Mucosa of descending colon (tissue), 3 donors: ENCODE data around the gene MYOG. TPM values are rescaled to one million over a fixed set of nuclear protein-coding genes. Genes with fewer than 3 reads are reported as not detected.

Source experiments
- ATAC-seq: fragments of 200-7000 bp; cut with Tn5 transposase; one replicate; pipeline ENCODE4 v1.9.1; 2020; ENCODE audit warnings: mild to moderate bottlenecking, moderate library complexity
- DNase-seq, 3 donors: peaks; one replicate each; pipeline ENCODE4 v3.0.0-alpha.2; 2020
- H3K36me3 ChIP-seq: fragments of 200-600 bp; one replicate; pipeline ENCODE4 v1.8.0; 2021; ENCODE audit warnings: low read depth, mild to moderate bottlenecking
- H3K4me1 ChIP-seq: fragments of 200-600 bp; one replicate; pipeline ENCODE4 v1.8.0; 2021; ENCODE audit warnings: low read depth, mild to moderate bottlenecking
- H3K4me3 ChIP-seq: fragments of 200-600 bp; one replicate; pipeline ENCODE4 v1.8.0; 2021; ENCODE audit warnings: mild to moderate bottlenecking
- H3K9me3 ChIP-seq: fragments of 200-600 bp; one replicate; pipeline ENCODE4 v1.8.0; 2021; ENCODE audit warnings: mild to moderate bottlenecking
- intact Hi-C, 2 donors: fragments of 100-400 bp; cut with DNase I in 1 of 2; cut with micrococcal nuclease in 1 of 2; formaldehyde crosslinking; loops; one replicate each; pipeline versions ENCODE4 v1.11.0 to v1.11.1; 2022; cut with DNase I, micrococcal nuclease
- total RNA-seq, 3 donors: library from RNA; stranded (reverse); fragmentation: NEBNext Ultra II Directional in 2 of 3; extraction: Animal tissue kit (Norgen Biotek cat#: 25700) in 2 of 3; gene quantifications; one replicate each; pipeline versions ENCODE4 v1.2.1 to v1.2.4, GENCODE V29; 2021 to 2023
- TF ChIP-seq, protein P1 (sequence below): fragments of 200-600 bp; IDR thresholded peaks from one replicate; pipeline ENCODE4 v1.8.0; 2022; ENCODE audit warnings: antibody characterized with exemption, mild to moderate bottlenecking
- donor health status: DM: no; HTN: no; CAD: no; lungs with moderate emphysema.
- donor health status: DM: no; HTN: no; CAD: no.
- donor health status: DM: no; HTN: yes; CAD: no.

Gene MYOG
- total RNA-seq, 3 donors from 2014 or later = not detected

DNA sequence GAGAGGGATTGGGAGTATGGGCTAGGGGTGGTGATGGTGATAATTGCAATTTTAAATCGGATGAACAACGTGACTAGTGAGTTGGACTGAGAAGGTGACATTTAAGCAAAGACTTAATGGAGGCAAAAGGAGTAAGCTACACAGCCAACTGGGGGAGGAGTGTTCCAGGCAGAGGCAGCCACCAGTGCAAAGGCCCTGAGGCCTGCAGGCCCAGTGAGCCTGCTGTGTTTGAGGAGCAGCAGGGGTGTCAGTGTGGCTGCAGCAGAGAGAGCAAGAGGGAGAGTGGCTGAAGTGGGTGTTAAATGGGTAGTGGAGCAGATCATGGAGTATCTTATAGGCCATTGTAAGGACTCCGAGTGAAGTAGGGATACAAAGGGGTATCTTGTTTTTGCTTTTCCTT, 18.8 kb downstream of the MYOG start:
- TF ChIP-seq, protein P1, sequence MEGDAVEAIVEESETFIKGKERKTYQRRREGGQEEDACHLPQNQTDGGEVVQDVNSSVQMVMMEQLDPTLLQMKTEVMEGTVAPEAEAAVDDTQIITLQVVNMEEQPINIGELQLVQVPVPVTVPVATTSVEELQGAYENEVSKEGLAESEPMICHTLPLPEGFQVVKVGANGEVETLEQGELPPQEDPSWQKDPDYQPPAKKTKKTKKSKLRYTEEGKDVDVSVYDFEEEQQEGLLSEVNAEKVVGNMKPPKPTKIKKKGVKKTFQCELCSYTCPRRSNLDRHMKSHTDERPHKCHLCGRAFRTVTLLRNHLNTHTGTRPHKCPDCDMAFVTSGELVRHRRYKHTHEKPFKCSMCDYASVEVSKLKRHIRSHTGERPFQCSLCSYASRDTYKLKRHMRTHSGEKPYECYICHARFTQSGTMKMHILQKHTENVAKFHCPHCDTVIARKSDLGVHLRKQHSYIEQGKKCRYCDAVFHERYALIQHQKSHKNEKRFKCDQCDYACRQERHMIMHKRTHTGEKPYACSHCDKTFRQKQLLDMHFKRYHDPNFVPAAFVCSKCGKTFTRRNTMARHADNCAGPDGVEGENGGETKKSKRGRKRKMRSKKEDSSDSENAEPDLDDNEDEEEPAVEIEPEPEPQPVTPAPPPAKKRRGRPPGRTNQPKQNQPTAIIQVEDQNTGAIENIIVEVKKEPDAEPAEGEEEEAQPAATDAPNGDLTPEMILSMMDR = no peak
- no peak for ATAC-seq
- intact Hi-C loops = no loop called here
- no peaks in the 10 kb centered on the region for H3K36me3 ChIP-seq
- H3K9me3 ChIP-seq = no peaks in the 10 kb centered on the region
- DNase-seq = no peak
- H3K4me1 ChIP-seq = no peaks in the 10 kb centered on the region
- H3K4me3 ChIP-seq = no peak overlapping the region

DNA sequence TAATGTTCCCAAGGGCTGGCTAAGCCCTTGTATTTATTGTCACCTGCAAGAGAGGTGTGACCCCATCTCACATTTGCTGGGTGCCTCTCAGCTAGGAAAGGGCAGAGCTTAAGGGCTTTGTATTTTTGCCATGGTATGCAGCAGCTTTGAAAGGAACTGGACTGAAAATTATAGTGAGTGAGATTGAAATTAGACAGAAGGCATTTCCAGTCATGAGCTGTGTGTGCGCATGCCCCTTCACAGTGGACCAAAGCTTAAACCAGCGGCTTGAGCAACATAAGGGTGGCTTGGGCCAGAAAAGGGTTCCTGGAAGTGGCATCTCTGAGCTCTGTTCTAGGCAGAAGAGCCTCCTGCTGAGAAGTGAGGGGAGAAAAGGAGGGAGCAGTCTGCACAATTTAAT, 19.8 kb downstream of the MYOG start:
- TF ChIP-seq, protein P1 = no peak
- no peaks in the 10 kb centered on the region for H3K9me3 ChIP-seq
- DNase-seq = no peak
- no peak overlapping the region for H3K4me3 ChIP-seq
- intact Hi-C loops = no loop called here
- no peak for ATAC-seq
- no peaks in the 10 kb centered on the region for H3K4me1 ChIP-seq
- no peaks in the 10 kb centered on the region for H3K36me3 ChIP-seq

DNA sequence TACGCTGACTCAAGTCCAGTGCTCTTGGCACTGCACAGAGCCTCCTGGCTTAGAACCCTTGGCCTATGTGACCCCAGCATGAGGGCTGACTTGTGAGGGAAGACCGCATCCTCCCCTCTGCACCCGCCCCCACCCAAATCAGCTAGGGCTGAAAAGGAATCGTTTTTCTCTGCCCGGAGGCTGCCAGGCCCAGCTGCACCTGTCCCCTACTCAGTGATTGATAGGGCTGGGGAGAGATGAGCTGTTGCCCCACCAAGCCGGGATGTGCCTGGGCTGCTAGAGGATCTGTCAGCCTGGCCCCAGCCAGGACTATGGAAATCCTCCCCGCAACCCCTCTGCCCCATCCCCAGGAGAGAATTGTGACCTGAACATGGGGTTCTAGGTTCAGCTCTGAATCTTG, 20.6 kb downstream of the MYOG start:
- no peak for DNase-seq
- H3K4me1 ChIP-seq = no peaks in the 10 kb centered on the region
- H3K36me3 ChIP-seq = no peaks in the 10 kb centered on the region
- TF ChIP-seq, protein P1 = no peak
- no peak for ATAC-seq
- no peaks in the 10 kb centered on the region for H3K9me3 ChIP-seq
- no peak overlapping the region for H3K4me3 ChIP-seq
- intact Hi-C loops = no loop called here

DNA sequence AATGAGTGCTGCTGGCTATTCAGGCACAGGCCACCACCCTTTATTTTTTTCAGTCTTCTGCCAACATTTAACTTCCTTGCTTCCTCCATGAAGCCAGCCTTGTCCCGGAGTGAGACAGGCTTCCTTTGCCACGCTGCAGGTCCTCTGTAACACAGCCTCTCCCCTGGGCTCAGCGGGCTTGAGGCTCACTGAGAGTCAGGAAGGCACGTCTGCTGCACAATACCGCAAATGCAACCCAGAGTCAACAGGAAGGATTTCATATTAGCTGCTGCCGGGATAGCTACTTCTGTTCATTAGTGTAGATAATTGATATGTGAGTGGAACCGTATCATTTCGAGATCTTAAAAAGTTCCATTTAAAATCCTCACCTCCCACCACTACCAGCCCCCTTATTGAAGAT, 22.5 kb downstream of the MYOG start:
- Histone ChIP-seq H3K36me3 (no peaks in the 10 kb centered on the region), H3K4me1 (no peaks in the 10 kb centered on the region), H3K4me3 (no peak overlapping the region), H3K9me3 (no peaks in the 10 kb centered on the region)
- intact Hi-C loops = no loop called here
- ATAC-seq (no peak), DNase-seq (no peak)
- TF ChIP-seq, protein P1 = no peak

DNA sequence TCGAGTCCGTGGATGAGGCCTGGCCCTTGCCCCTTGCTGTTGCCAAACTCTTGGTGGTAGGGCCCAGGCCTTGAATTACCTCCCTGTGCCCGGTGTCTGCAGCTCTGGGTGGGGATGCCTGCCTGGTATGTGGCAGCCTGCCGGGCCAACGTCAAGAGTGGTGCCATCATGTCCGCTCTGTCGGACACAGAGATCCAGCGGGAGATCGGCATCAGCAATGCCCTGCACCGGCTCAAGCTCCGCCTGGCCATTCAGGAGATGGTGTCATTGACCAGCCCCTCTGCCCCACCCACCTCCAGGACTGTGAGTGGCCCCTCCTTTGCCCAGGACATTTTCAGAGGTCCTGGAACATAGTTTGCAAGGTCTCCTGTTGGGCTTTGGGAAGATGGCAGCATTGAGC, 25.7 kb downstream of the MYOG start:
- no peak for DNase-seq
- no peaks in the 10 kb centered on the region for H3K36me3 ChIP-seq
- ATAC-seq = no peak
- no peak overlapping the region for H3K4me3 ChIP-seq
- TF ChIP-seq, protein P1 = no peak
- intact Hi-C loops = no loop called here
- no peaks in the 10 kb centered on the region for H3K9me3 ChIP-seq
- H3K4me1 ChIP-seq = no peaks in the 10 kb centered on the region

DNA sequence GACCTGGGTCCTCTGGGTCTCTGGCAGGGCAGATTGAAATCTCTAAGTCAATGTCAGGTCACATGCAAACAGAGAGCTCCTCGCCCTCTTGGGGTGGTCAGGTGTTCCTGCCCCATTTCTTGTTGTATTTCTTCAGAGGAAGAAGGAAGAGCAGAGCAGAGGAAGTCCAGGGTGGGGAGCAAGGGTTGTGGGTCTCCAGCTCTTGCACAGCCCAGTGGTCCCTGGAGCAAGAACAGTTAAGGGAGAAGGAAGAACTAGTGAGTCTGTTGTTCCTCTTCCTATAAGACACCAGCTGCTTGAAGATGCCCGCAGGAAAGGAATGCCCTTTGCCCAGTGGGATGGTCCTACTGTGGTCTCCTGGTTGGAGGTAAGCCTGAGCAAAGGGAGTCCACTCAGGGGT, 26.3 kb downstream of the MYOG start:
- no peaks in the 10 kb centered on the region for H3K4me1 ChIP-seq
- no peak overlapping the region for H3K4me3 ChIP-seq
- no peak for DNase-seq
- H3K9me3 ChIP-seq = no peaks in the 10 kb centered on the region
- intact Hi-C loops = no loop called here
- no peaks in the 10 kb centered on the region for H3K36me3 ChIP-seq
- ATAC-seq = no peak
- TF ChIP-seq, protein P1 = no peak
